Tibial artery (tissue), 4 donors: ENCODE measurements around the gene DNAI4.
A peak's percentile ranks its signal among the peaks of the same experiment; 100 is the strongest.

Source experiments
- DNase-seq, 2 donors: peaks; one replicate each; pipeline ENCODE4 v3.0.0-alpha.2; 2019
- H3K27ac ChIP-seq, 2 donors: fragments of 200-600 bp; sonication (generic) in 1 of 2; 1 replicate in 1 of 2; 2 replicates in 1 of 2; pipeline ENCODE4 v1.5.1; 2018 to 2019; ENCODE audit warnings: mild to moderate bottlenecking in 1 of 2
- H3K27me3 ChIP-seq, 2 donors: fragments of 200-600 bp; sonication (generic) in 1 of 2; one replicate each; pipeline versions ENCODE4 v1.5.1 to v1.6.0; 2016 to 2019
- H3K36me3 ChIP-seq, 3 donors: fragments of 200-600 bp; sonication (generic) in 2 of 3; one replicate each; pipeline ENCODE4 v1.5.1; 2016 to 2019; ENCODE audit warnings: mild to moderate bottlenecking in 2 of 3
- H3K4me1 ChIP-seq, 4 donors: fragments of 200-600 bp; sonication (generic) in 2 of 4; 1 replicate in 3 of 4; 2 replicates in 1 of 4; pipeline ENCODE4 v1.5.1; 2016 to 2019
- H3K4me3 ChIP-seq, 2 donors: fragments of 200-600 bp; sonication (generic) in 1 of 2; 1 replicate in 1 of 2; 2 replicates in 1 of 2; pipeline ENCODE4 v1.5.1; 2018 to 2019; ENCODE audit warnings: mild to moderate bottlenecking in 2 of 2
- H3K9me3 ChIP-seq, 3 donors: fragments of 200-600 bp; sonication (generic) in 1 of 3; one replicate each; pipeline ENCODE4 v1.5.1; 2016 to 2019
- intact Hi-C: fragments of 100-400 bp; cut with DNase I; formaldehyde crosslinking; loops from one replicate; pipeline ENCODE4 v1.15.0; 2023; ENCODE audit warnings: low total_unique reads
- TF ChIP-seq, protein P1 (sequence below), 2 experiments: fragments of 200-600 bp in 1 of 2; fragments of 450-650 bp in 1 of 2; IDR thresholded peaks; one replicate each; pipeline ENCODE4 v1.5.1; 2017 to 2019; ENCODE audit warnings: antibody characterized with exemption in 2 of 2, mild to moderate bottlenecking in 1 of 2, moderate library complexity in 1 of 2

Gene DNAI4

DNA sequence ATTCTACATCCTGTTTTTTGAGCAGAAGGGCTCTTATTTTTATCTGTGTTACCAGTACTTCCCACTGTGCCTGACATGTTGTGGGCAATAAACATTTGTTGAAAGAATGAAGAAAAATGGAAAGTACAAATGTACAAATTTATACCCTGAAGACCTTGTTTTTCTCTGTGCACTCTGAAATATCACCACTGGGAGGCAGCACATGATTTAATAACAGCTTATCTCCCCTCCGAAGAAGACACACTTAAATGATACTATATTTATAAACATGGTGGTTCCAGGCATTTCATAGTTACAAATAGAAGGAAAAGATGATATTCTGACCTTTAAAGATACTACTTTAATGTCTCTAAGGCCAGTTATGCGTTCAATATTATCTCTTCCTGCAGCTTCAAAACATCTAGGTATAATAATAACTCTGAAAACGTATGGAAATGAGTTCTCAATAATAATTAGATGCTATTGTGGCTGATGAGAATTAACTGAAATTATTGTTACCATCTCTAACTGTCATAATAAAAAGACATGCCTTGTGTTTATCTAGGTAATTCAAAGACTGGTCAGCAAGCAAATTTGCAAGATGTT is 159.6 kb downstream of the DNAI4 start:
- Histone ChIP-seq H3K36me3 (no peaks in the 10 kb centered on the region), H3K9me3 (no peaks in the 10 kb centered on the region), H3K27me3 (no peaks in the 10 kb centered on the region), H3K27ac (no peak overlapping the region), H3K4me1 (no peaks in the 10 kb centered on the region), H3K4me3 (no peak overlapping the region)
- intact Hi-C loops: loop anchor here (10.0 kb wide), 3 partner anchors 230 to 730 kb away; no protein-coding TSS in a partner anchor
- DNase-seq: peak in 1 of 2 donors; percentile 48
- TF ChIP-seq, protein P1, sequence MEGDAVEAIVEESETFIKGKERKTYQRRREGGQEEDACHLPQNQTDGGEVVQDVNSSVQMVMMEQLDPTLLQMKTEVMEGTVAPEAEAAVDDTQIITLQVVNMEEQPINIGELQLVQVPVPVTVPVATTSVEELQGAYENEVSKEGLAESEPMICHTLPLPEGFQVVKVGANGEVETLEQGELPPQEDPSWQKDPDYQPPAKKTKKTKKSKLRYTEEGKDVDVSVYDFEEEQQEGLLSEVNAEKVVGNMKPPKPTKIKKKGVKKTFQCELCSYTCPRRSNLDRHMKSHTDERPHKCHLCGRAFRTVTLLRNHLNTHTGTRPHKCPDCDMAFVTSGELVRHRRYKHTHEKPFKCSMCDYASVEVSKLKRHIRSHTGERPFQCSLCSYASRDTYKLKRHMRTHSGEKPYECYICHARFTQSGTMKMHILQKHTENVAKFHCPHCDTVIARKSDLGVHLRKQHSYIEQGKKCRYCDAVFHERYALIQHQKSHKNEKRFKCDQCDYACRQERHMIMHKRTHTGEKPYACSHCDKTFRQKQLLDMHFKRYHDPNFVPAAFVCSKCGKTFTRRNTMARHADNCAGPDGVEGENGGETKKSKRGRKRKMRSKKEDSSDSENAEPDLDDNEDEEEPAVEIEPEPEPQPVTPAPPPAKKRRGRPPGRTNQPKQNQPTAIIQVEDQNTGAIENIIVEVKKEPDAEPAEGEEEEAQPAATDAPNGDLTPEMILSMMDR (IDR thresholded peaks at IDR 0.05): peak; percentile 65 to 68
